GM06990 (cell line): ENCODE measurements around the gene CASK.

Source experiments
- DNase-seq: peaks from one replicate; pipeline ENCODE4 v3.0.0-alpha.2; 2011; ENCODE audit not compliant: insufficient read length; ENCODE audit errors: extremely low read depth
- H3K27me3 ChIP-seq: replicated peaks from 2 replicates; pipeline ENCODE4 v1.6.0; 2011; ENCODE audit warnings: low read length; ENCODE audit not compliant: control insufficient read depth, insufficient read depth
- H3K36me3 ChIP-seq: 2 replicates; pipeline ENCODE4 v1.5.1; 2011; ENCODE audit warnings: low read length; ENCODE audit not compliant: control insufficient read depth, insufficient read depth
- H3K4me3 ChIP-seq: replicated peaks from 2 replicates; pipeline ENCODE4 v1.5.1; 2011; ENCODE audit warnings: low read depth, mild to moderate bottlenecking, control low read depth, low read length
- TF ChIP-seq, protein P1 (sequence below): IDR thresholded peaks from 2 replicates; pipeline ENCODE4 v1.5.1; 2011; ENCODE audit warnings: low read length, control low read depth, mild to moderate bottlenecking, inconsistent platforms; ENCODE audit not compliant: insufficient read depth, poor library complexity, severe bottlenecking

CASK gene

GRCh38 chrX:41530085-41530484 is 393.3 kb downstream of the CASK start:
- no peaks in the 10 kb centered on the region for H3K36me3 ChIP-seq
- no peak overlapping the region for H3K4me3 ChIP-seq
- TF ChIP-seq, protein P1, sequence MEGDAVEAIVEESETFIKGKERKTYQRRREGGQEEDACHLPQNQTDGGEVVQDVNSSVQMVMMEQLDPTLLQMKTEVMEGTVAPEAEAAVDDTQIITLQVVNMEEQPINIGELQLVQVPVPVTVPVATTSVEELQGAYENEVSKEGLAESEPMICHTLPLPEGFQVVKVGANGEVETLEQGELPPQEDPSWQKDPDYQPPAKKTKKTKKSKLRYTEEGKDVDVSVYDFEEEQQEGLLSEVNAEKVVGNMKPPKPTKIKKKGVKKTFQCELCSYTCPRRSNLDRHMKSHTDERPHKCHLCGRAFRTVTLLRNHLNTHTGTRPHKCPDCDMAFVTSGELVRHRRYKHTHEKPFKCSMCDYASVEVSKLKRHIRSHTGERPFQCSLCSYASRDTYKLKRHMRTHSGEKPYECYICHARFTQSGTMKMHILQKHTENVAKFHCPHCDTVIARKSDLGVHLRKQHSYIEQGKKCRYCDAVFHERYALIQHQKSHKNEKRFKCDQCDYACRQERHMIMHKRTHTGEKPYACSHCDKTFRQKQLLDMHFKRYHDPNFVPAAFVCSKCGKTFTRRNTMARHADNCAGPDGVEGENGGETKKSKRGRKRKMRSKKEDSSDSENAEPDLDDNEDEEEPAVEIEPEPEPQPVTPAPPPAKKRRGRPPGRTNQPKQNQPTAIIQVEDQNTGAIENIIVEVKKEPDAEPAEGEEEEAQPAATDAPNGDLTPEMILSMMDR = no peak
- no peak for DNase-seq
- H3K27me3 ChIP-seq = no peaks in the 10 kb centered on the region; the same call in 1 of the 2 replicates

GRCh38 chrX:41529221-41529620 is 394.1 kb downstream of the CASK start:
- Histone ChIP-seq H3K4me3 (no peak overlapping the region), H3K27me3 (no peaks in the 10 kb centered on the region; the same call in 1 of the 2 replicates), H3K36me3 (no peaks in the 10 kb centered on the region)
- no peak for DNase-seq
- TF ChIP-seq, protein P1 = no peak

GRCh38 chrX:41528784-41529183 is 394.6 kb downstream of the CASK start:
- Histone ChIP-seq H3K27me3 (no peaks in the 10 kb centered on the region; the same call in 1 of the 2 replicates), H3K4me3 (no peak overlapping the region), H3K36me3 (no peaks in the 10 kb centered on the region)
- no peak for DNase-seq
- TF ChIP-seq, protein P1 = no peak

- TF ChIP-seq, protein P1 = no peak
- DNase-seq = no peak
These were observed 396.4 kb downstream of the CASK start for GRCh38 chrX:41526925-41527324.

DNA sequence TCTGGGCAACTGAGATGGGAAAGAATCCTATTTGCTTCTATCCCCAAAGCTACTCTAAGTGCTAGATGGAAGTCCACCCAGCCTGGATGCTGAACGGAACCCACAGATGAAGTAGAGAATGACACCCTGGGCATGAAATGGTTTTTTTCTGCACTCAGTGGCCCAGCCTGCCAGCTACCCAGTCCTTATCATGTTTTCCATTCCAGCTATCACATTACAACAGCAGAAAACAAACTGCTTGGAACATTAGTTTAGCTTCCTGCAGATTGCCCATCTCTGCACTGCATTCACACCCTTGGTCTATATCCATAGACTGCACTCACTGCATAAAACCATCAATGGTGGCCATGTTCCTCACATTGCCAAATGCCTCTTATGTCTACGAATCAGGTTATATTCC is 397.1 kb downstream of the CASK start:
- TF ChIP-seq, protein P1 = no peak
- no peak for DNase-seq
- H3K36me3 ChIP-seq = no peaks in the 10 kb centered on the region

More at GRCh38 chrX:41526925-41527324, 396.4 kb downstream of the CASK start:
- H3K4me3 ChIP-seq = no peak overlapping the region
- H3K27me3 ChIP-seq = no peaks in the 10 kb centered on the region; the same call in 1 of the 2 replicates
- no peaks in the 10 kb centered on the region for H3K36me3 ChIP-seq

GRCh38 chrX:41522671-41523070 is 400.7 kb downstream of the CASK start:
- TF ChIP-seq, protein P1 = no peak
- H3K27me3 ChIP-seq = no peaks in the 10 kb centered on the region
- no peaks in the 10 kb centered on the region for H3K36me3 ChIP-seq
- no peak overlapping the region for H3K4me3 ChIP-seq
- DNase-seq = no peak

More for the DNA sequence above, 397.1 kb downstream of the CASK start:
- Histone ChIP-seq H3K27me3 (no peaks in the 10 kb centered on the region; the same call in 1 of the 2 replicates), H3K4me3 (no peak overlapping the region)
